PC-3 (cell line): ENCODE data around the gene BLOC1S2.

Experiments
- EZH2 ChIP-seq: fragments of 300-600 bp; sonication (generic); IDR thresholded peaks from one replicate; pipeline ENCODE4 v1.6.1; 2017; ENCODE audit warnings: antibody characterized with exemption, mild to moderate bottlenecking, low read length; ENCODE audit not compliant: unreplicated experiment
- EZH2phosphoT487 ChIP-seq: fragments of 300-600 bp; sonication (generic); IDR thresholded peaks from 2 replicates; pipeline ENCODE4 v1.6.1; 2018; ENCODE audit warnings: mild to moderate bottlenecking, antibody characterized with exemption, low read length, borderline replicate concordance
- TF ChIP-seq, protein P1 (sequence below): fragments of 300-600 bp; sonication (generic); conservative IDR thresholded peaks from 2 replicates; pipeline ENCODE4 v1.5.1; 2017; ENCODE audit warnings: antibody characterized with exemption, low read depth, mild to moderate bottlenecking, low read length

DNA sequence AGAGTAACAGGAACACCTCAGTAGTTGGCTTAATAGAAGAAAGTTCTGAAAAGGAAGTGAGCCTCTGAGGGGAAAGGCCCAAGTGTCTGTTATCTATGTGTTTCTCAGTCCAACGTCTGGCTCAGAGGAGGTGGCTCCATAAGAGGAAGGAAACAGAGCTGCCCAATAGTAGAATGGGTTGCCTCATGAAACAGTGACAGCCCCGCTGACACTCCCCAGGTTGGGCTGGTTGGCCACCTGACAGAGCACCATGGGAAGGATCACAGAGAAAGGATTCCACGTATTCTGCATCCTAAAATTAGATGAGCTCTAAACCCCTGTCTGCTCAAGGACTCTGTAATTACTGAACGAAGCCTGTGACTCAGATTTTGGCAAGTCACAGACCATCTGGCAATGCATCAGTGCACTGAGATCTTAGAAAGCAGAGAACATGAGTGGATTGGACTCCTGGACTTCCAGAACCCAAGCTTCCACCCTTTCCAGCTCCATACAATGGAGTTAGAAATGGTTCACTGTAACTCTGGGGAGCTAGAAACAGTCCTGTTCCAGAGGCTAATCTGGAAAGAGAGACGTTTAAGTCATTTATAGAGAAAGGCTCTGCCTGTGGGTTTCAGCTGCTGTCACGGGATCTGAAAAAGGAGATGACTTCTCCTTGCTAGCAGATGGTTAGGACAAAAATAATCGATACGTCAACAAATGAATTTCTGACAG lies 40.7 kb upstream of the BLOC1S2 start:
- TF ChIP-seq, protein P1, sequence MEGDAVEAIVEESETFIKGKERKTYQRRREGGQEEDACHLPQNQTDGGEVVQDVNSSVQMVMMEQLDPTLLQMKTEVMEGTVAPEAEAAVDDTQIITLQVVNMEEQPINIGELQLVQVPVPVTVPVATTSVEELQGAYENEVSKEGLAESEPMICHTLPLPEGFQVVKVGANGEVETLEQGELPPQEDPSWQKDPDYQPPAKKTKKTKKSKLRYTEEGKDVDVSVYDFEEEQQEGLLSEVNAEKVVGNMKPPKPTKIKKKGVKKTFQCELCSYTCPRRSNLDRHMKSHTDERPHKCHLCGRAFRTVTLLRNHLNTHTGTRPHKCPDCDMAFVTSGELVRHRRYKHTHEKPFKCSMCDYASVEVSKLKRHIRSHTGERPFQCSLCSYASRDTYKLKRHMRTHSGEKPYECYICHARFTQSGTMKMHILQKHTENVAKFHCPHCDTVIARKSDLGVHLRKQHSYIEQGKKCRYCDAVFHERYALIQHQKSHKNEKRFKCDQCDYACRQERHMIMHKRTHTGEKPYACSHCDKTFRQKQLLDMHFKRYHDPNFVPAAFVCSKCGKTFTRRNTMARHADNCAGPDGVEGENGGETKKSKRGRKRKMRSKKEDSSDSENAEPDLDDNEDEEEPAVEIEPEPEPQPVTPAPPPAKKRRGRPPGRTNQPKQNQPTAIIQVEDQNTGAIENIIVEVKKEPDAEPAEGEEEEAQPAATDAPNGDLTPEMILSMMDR, result no peak
- TF ChIP-seq EZH2, result no peak
- no peak for TF ChIP-seq EZH2phosphoT487
